ENCODE measurements around the gene VGLL1. TPM values are rescaled to one million over a fixed set of nuclear protein-coding genes. Genes with fewer than 3 reads are reported as not detected.

Gene VGLL1
- polyA plus RNA-seq, 1 of the 3 experiments (the other 2 are of a cell fraction) = not detected

DNA sequence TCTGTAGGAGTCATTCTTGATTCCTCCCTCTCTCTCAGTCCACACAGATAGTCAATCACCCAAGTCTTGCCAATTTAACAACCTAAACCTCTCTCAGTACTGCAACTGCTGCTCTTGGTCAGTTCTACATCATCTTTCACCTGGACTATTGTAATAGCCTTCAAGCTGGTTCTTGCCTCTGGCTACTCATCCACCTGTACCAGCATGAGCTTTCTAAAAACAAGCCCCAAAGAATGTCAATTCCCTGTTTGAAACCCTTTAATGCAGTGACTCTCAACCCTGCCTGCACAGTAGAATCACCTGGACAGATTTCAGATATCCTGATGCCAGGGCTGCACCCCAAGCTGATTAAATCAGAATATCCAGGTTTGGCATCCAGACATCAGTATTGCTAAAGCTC lies 48.3 kb downstream of the VGLL1 start:
- no peaks in the 10 kb centered on the region for H3K36me3 ChIP-seq (replicated peaks in 1 of 2; ENCODE audit: control insufficient read depth in 1 of 2, insufficient read depth in 2 of 2, low read length in 1 of 2)
- no peaks in the 10 kb centered on the region for H3F3A ChIP-seq (replicated peaks; ENCODE audit: insufficient read depth)
- H3K79me2 ChIP-seq (ENCODE audit: insufficient read depth) = no peaks in the 10 kb centered on the region
- peaks cover 0 to 4% of the 10 kb centered on the region in 2 experiments; a peak in 1 of 4 replicates for H3K4me1 ChIP-seq (ENCODE audit: control insufficient read depth in 1 of 2, insufficient read depth in 2 of 2, low read depth in 1 of 2, low read length in 1 of 2)
- H3K27ac ChIP-seq (ENCODE audit: low read depth in 2 of 2, low read length in 1 of 2) = no peak overlapping the region
- H3K4me3 ChIP-seq (ENCODE audit: low read depth in 2 of 2, low read length in 1 of 2) = no peak overlapping the region
- no peak for DNase-seq
- no peaks in the 10 kb centered on the region for H3K9me3 ChIP-seq
- ChIA-PET POLR2A (no interaction called here), CTCF (interaction anchor here (1.3 to 1.7 kb wide), 3 partner anchors 8 to 552 kb away, joined by 3 read pairs; no protein-coding TSS in a partner anchor)
- TF ChIP-seq EP300 (IDR thresholded peaks at IDR 0.05; ENCODE audit: borderline replicate concordance in 1 of 2, low read depth in 1 of 2, low read length in 1 of 2) = no peak
- TF ChIP-seq, protein P1, sequence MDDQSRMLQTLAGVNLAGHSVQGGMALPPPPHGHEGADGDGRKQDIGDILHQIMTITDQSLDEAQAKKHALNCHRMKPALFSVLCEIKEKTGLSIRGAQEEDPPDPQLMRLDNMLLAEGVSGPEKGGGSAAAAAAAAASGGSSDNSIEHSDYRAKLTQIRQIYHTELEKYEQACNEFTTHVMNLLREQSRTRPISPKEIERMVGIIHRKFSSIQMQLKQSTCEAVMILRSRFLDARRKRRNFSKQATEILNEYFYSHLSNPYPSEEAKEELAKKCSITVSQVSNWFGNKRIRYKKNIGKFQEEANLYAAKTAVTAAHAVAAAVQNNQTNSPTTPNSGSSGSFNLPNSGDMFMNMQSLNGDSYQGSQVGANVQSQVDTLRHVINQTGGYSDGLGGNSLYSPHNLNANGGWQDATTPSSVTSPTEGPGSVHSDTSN (IDR thresholded peaks at IDR 0.05) = no peak
- TF ChIP-seq RFX5 (IDR thresholded peaks at IDR 0.05; ENCODE audit: low read length) = no peak
- TF ChIP-seq YY1 (IDR thresholded peaks at IDR 0.05; ENCODE audit: low read depth) = no peak
- no peak for TF ChIP-seq MEF2A (IDR thresholded peaks at IDR 0.05; ENCODE audit: borderline replicate concordance, low read depth)
- TF ChIP-seq SIN3A (IDR thresholded peaks at IDR 0.05; ENCODE audit: borderline replicate concordance, low read depth, low read length) = no peak
- TF ChIP-seq, protein P2, sequence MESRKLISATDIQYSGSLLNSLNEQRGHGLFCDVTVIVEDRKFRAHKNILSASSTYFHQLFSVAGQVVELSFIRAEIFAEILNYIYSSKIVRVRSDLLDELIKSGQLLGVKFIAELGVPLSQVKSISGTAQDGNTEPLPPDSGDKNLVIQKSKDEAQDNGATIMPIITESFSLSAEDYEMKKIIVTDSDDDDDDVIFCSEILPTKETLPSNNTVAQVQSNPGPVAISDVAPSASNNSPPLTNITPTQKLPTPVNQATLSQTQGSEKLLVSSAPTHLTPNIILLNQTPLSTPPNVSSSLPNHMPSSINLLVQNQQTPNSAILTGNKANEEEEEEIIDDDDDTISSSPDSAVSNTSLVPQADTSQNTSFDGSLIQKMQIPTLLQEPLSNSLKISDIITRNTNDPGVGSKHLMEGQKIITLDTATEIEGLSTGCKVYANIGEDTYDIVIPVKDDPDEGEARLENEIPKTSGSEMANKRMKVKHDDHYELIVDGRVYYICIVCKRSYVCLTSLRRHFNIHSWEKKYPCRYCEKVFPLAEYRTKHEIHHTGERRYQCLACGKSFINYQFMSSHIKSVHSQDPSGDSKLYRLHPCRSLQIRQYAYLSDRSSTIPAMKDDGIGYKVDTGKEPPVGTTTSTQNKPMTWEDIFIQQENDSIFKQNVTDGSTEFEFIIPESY (IDR thresholded peaks at IDR 0.05; ENCODE audit: borderline replicate concordance, low read depth) = no peak
- TF ChIP-seq POLR2AphosphoS5 (IDR thresholded peaks at IDR 0.05; ENCODE audit: low read depth, low read length) = no peak
- TF ChIP-seq MXI1 (IDR thresholded peaks at IDR 0.05; ENCODE audit: low read depth, low read length) = no peak
- no peak for TF ChIP-seq RAD21 (IDR thresholded peaks at IDR 0.05; ENCODE audit: low read length)
- TF ChIP-seq EZH2phosphoT487 (IDR thresholded peaks at IDR 0.05; ENCODE audit: borderline replicate concordance, low read depth) = no peak
- no peak for TF ChIP-seq ELF1 (IDR thresholded peaks at IDR 0.05)
- no peak for TF ChIP-seq FOXJ3 (CRISPR knock-in tag; IDR thresholded peaks at IDR 0.05)
- no peak for TF ChIP-seq TCF12 (IDR thresholded peaks at IDR 0.05)
- no peak for TF ChIP-seq GATA2 (CRISPR knock-in tag; IDR thresholded peaks at IDR 0.05)
- no peak for TF ChIP-seq SMC3 (IDR thresholded peaks at IDR 0.05; ENCODE audit: low read depth, low read length)
- TF ChIP-seq CHD2 (IDR thresholded peaks at IDR 0.05; ENCODE audit: low read length, partially characterized antibody) = no peak
- TF ChIP-seq NRF1 (IDR thresholded peaks at IDR 0.05; ENCODE audit: low read depth, low read length) = no peak
- TF ChIP-seq TAF1 (IDR thresholded peaks at IDR 0.05; ENCODE audit: borderline replicate concordance, low read depth, low read length) = no peak
- no peak overlapping the region for H3K9ac ChIP-seq
- no peaks in the 10 kb centered on the region for H3K9me2 ChIP-seq
- H2AFZ ChIP-seq (ENCODE audit: low read depth) = no peak overlapping the region
- H3K27me3 ChIP-seq (ENCODE audit: insufficient read depth) = no peaks in the 10 kb centered on the region; the same call in 1 of the 2 replicates
- no peaks in the 10 kb centered on the region for H4K20me1 ChIP-seq (ENCODE audit: insufficient read depth)
- H3K4me2 ChIP-seq = no peak overlapping the region
